NT2/D1 (cell line): ENCODE results near the gene GMDS.

Experiments
- DNase-seq: peaks from one replicate; pipeline ENCODE4 v3.0.0-alpha.2; 2011; ENCODE audit warnings: low read depth, low spot score
- H3K27me3 ChIP-seq: 2 replicates; pipeline ENCODE4 v1.6.0; 2011; ENCODE audit warnings: mild to moderate bottlenecking; ENCODE audit not compliant: insufficient read length, insufficient read depth
- H3K36me3 ChIP-seq: 2 replicates; pipeline ENCODE4 v1.6.1; 2011; ENCODE audit warnings: mild to moderate bottlenecking, low read length, mixed read lengths; ENCODE audit not compliant: insufficient read depth, insufficient read length
- H3K4me1 ChIP-seq: 2 replicates; pipeline ENCODE4 v1.5.1; 2011; ENCODE audit not compliant: insufficient read depth, insufficient read length
- H3K4me3 ChIP-seq: 2 replicates; pipeline ENCODE4 v1.5.1; 2011; ENCODE audit warnings: low read depth; ENCODE audit not compliant: insufficient read length
- H3K9ac ChIP-seq: 2 replicates; pipeline ENCODE4 v1.6.0; 2011; ENCODE audit warnings: low read depth; ENCODE audit not compliant: insufficient read length
- H3K9me3 ChIP-seq: 2 replicates; pipeline ENCODE4 v1.5.1; 2011; ENCODE audit warnings: mild to moderate bottlenecking, low read length; ENCODE audit not compliant: insufficient read depth
- SUZ12 ChIP-seq: IDR thresholded peaks from 2 replicates; pipeline ENCODE4 v1.6.1; 2011; ENCODE audit not compliant: insufficient read length, insufficient read depth; ENCODE audit errors: extremely low read depth
- YY1 ChIP-seq: IDR thresholded peaks from 2 replicates; pipeline ENCODE4 v1.6.1; 2011; ENCODE audit not compliant: insufficient read length, insufficient read depth
- ZNF274 ChIP-seq: IDR thresholded peaks from 2 replicates; pipeline ENCODE4 v1.6.1; 2011; ENCODE audit warnings: mild to moderate bottlenecking, low read depth, low read length

Gene GMDS

DNA sequence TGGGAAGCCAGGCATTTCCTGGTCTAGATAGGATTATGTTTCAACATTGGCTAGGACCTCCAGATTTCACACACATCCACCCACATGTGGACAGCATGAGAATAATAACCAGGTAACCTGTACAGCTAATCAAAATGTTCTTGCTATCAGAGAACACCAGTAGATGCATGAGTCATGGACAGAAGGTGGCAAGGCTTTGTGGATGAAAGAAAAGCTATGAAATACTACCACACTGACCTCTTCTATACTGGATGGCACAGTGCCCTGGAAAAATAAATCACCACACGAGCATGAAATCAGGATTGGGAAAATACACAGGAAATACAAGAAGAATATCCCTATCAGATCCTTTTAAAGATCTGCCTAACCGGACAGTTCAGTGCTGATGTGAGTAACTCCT, 113.0 kb downstream of the GMDS start:
- no peaks in the 10 kb centered on the region for H3K27me3 ChIP-seq
- H3K4me1 ChIP-seq = no peaks in the 10 kb centered on the region
- no peak overlapping the region for H3K9ac ChIP-seq
- no peak for TF ChIP-seq YY1
- no peak for TF ChIP-seq SUZ12
- TF ChIP-seq ZNF274 = no peak
- DNase-seq = no peak
- H3K4me3 ChIP-seq = no peak overlapping the region
- H3K9me3 ChIP-seq = no peaks in the 10 kb centered on the region
- no peaks in the 10 kb centered on the region for H3K36me3 ChIP-seq

DNA sequence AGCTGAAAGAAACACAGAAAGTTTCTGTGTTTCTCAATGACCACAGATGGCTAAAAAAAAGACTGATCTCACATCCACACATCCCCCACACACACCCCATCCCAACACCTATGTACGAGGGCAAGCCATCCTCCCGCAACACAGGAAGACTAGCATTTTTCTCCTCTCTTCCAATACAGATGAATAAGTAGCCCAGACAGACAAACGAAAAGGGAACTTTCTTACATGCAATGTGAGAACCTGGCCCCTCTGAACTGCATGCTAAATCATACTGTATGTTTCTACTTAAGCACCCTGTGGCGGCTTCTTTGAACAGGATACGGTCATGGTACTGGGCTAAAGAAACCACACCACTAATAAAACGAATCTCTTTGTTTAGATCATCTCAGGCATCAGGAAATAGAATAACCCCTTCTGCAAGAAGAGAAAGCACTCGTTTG, 116.2 kb downstream of the GMDS start:
- H3K4me3 ChIP-seq = no peak overlapping the region
- DNase-seq = no peak
- no peaks in the 10 kb centered on the region for H3K4me1 ChIP-seq
- no peak for TF ChIP-seq ZNF274
- no peak for TF ChIP-seq SUZ12
- no peak for TF ChIP-seq YY1
- H3K9me3 ChIP-seq = no peaks in the 10 kb centered on the region
- no peak overlapping the region for H3K9ac ChIP-seq
- H3K36me3 ChIP-seq = no peaks in the 10 kb centered on the region
- H3K27me3 ChIP-seq = no peaks in the 10 kb centered on the region

GRCh38 chr6:2127484-2127911, 117.9 kb downstream of the GMDS start:
- Histone ChIP-seq H3K9me3 (no peaks in the 10 kb centered on the region), H3K4me1 (no peaks in the 10 kb centered on the region), H3K4me3 (no peak overlapping the region), H3K9ac (no peak overlapping the region), H3K27me3 (no peaks in the 10 kb centered on the region), H3K36me3 (no peaks in the 10 kb centered on the region)
- DNase-seq = no peak
- no peak for TF ChIP-seq YY1
- TF ChIP-seq ZNF274 = no peak
- TF ChIP-seq SUZ12 = no peak

GRCh38 chr6:2126351-2126750, 119.1 kb downstream of the GMDS start:
- H3K9ac ChIP-seq = no peak overlapping the region
- no peaks in the 10 kb centered on the region for H3K36me3 ChIP-seq
- DNase-seq = no peak
- TF ChIP-seq SUZ12 (no peak), ZNF274 (no peak), YY1 (no peak)
- no peaks in the 10 kb centered on the region for H3K27me3 ChIP-seq
- no peak overlapping the region for H3K4me3 ChIP-seq
- H3K9me3 ChIP-seq = no peaks in the 10 kb centered on the region
- H3K4me1 ChIP-seq = no peaks in the 10 kb centered on the region

GRCh38 chr6:2125158-2125557, 120.2 kb downstream of the GMDS start:
- H3K4me1 ChIP-seq = no peaks in the 10 kb centered on the region
- H3K9me3 ChIP-seq = no peaks in the 10 kb centered on the region
- no peak overlapping the region for H3K4me3 ChIP-seq
- no peak for TF ChIP-seq ZNF274
- TF ChIP-seq YY1 = no peak
- no peak for TF ChIP-seq SUZ12
- H3K36me3 ChIP-seq = no peaks in the 10 kb centered on the region
- DNase-seq = no peak
- H3K9ac ChIP-seq = no peak overlapping the region
- H3K27me3 ChIP-seq = no peaks in the 10 kb centered on the region

DNA sequence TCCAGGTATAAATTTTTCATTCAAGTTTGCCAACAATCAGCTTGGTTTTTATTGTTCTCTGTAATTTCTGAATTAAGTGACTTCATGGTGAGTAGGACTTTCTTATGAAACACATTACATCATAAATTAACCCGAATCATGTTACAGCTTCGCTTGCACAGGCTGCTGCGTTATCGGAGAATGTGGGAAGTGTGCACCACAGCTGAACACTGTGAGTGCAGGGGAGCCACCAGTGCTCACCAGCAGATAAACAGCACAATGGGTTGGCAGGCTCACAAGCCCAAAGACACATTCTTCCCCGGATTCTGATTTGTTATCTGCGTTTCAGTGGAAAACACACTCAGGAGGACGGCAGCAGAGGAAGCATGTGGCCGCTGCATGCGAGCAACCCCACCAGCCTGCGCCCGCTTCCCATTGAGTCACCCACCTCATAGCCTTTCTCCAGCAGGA, 121.1 kb downstream of the GMDS start:
- Histone ChIP-seq H3K27me3 (no peaks in the 10 kb centered on the region), H3K36me3 (no peaks in the 10 kb centered on the region), H3K4me3 (no peak overlapping the region), H3K4me1 (no peaks in the 10 kb centered on the region), H3K9me3 (no peaks in the 10 kb centered on the region), H3K9ac (no peak overlapping the region)
- no peak for DNase-seq
- TF ChIP-seq YY1 (no peak), SUZ12 (no peak)

GRCh38 chr6:2120912-2121311, 124.5 kb downstream of the GMDS start:
- no peak for DNase-seq
- Histone ChIP-seq H3K4me1 (no peaks in the 10 kb centered on the region), H3K27me3 (no peaks in the 10 kb centered on the region), H3K36me3 (no peaks in the 10 kb centered on the region), H3K9me3 (no peaks in the 10 kb centered on the region), H3K9ac (no peak overlapping the region), H3K4me3 (no peak overlapping the region)
- no peak for TF ChIP-seq ZNF274

DNA sequence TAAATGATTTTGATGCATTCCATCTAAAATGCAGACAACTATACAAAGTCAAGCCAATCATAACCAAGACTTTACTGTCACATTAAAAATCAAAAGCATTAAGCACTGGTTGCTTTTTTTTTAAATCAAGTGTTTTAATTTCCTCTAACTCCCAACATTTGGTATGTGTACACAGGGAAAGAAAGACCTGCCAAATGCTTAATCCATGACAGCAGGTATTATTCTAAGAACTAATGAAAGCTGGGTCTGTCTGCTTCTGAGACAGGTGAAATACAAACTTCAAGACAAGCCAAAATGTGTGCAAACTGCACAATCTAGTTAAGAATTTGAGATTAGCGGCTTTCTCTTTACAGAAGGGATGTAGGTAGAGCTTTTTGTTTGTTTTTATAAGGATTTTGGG, 126.1 kb downstream of the GMDS start:
- no peak for DNase-seq
- no peak for TF ChIP-seq ZNF274
- no peak for TF ChIP-seq YY1
- no peak for TF ChIP-seq SUZ12
- no peaks in the 10 kb centered on the region for H3K36me3 ChIP-seq
- no peaks in the 10 kb centered on the region for H3K9me3 ChIP-seq
- no peaks in the 10 kb centered on the region for H3K4me1 ChIP-seq
- no peak overlapping the region for H3K4me3 ChIP-seq
- no peak overlapping the region for H3K9ac ChIP-seq
- no peaks in the 10 kb centered on the region for H3K27me3 ChIP-seq
